ENCODE results near the gene TMC8.
"Not testable (repeated sequence)": the region's sequence is repeated elsewhere in the genome, so short reads cannot be mapped to it uniquely, and the experiment has no call there.

The TMC8 gene

GRCh38 chr17:78130437-78131101 is at the start of gene TMC8:
Gene TMC8 (plus strand): TSS chr17:78130771. CDS start chr17:78131589, 818 bp downstream.
- DNase-seq (ENCODE audit: low read depth in 2 of 2) = peak; percentile 62 to 64

GRCh38 chr17:78081551-78081950 is 49.0 kb upstream of the TMC8 start:
- DNase-seq (ENCODE audit: low read depth in 2 of 2) = no peak

- DNase-seq (ENCODE audit: low read depth in 2 of 2) = not testable (repeated sequence)
Observed at GRCh38 chr17:78082355-78082872, 48.2 kb upstream of the TMC8 start.

- DNase-seq (ENCODE audit: low read depth in 2 of 2) = no peak
Observed at GRCh38 chr17:78082988-78083387, 47.6 kb upstream of the TMC8 start.

GRCh38 chr17:78086740-78087139 is 43.8 kb upstream of the TMC8 start:
- no peak for DNase-seq (ENCODE audit: low read depth in 2 of 2)

GRCh38 chr17:78088529-78088928 is 42.0 kb upstream of the TMC8 start:
- no peak for DNase-seq (ENCODE audit: low read depth in 2 of 2)

- DNase-seq (ENCODE audit: low read depth in 2 of 2) = no peak
Observed at GRCh38 chr17:78089576-78090281, 40.8 kb upstream of the TMC8 start.

- DNase-seq (ENCODE audit: low read depth in 2 of 2) = no peak
Observed at GRCh38 chr17:78092794-78093324, 37.7 kb upstream of the TMC8 start.

GRCh38 chr17:78095035-78095434 is 35.5 kb upstream of the TMC8 start:
- DNase-seq (ENCODE audit: low read depth in 2 of 2) = no peak

GRCh38 chr17:78096093-78096492 is 34.5 kb upstream of the TMC8 start:
- no peak for DNase-seq (ENCODE audit: low read depth in 2 of 2)

- DNase-seq (ENCODE audit: low read depth in 2 of 2) = no peak
Observed at GRCh38 chr17:78101112-78101511, 29.5 kb upstream of the TMC8 start.

GRCh38 chr17:78101542-78101941 is 29.0 kb upstream of the TMC8 start:
- DNase-seq (ENCODE audit: low read depth in 2 of 2) = no peak

- no peak for DNase-seq (ENCODE audit: low read depth in 2 of 2)
Observed at GRCh38 chr17:78103311-78103710, 27.3 kb upstream of the TMC8 start.

- DNase-seq (ENCODE audit: low read depth in 2 of 2) = no peak
Observed at GRCh38 chr17:78104540-78104941, 26.0 kb upstream of the TMC8 start.

GRCh38 chr17:78105101-78105500 is 25.5 kb upstream of the TMC8 start:
- no peak for DNase-seq (ENCODE audit: low read depth in 2 of 2)

- no peak for DNase-seq (ENCODE audit: low read depth in 2 of 2)
Observed at GRCh38 chr17:78105551-78105950, 25.0 kb upstream of the TMC8 start.

GRCh38 chr17:78106211-78106610 is 24.4 kb upstream of the TMC8 start:
- no peak for DNase-seq (ENCODE audit: low read depth in 2 of 2)

- no peak for DNase-seq (ENCODE audit: low read depth in 2 of 2)
Observed at GRCh38 chr17:78107457-78107856, 23.1 kb upstream of the TMC8 start.

GRCh38 chr17:78107976-78108725 is 22.4 kb upstream of the TMC8 start:
- DNase-seq (ENCODE audit: low read depth in 2 of 2) = no peak

GRCh38 chr17:78108726-78109488 is 21.7 kb upstream of the TMC8 start:
- DNase-seq (ENCODE audit: low read depth in 2 of 2) = no peak

- DNase-seq (ENCODE audit: low read depth in 2 of 2) = no peak
Observed at GRCh38 chr17:78109489-78109761, 21.1 kb upstream of the TMC8 start.
